Measurements from ENCODE around the gene SSMEM1. TPM values are rescaled to one million over a fixed set of nuclear protein-coding genes. Genes with fewer than 3 reads are reported as not detected.

The SSMEM1 gene
- total and polyA plus RNA-seq, 9 of the 15 experiments (the other 6 are each of a cell fraction or from before 2014, with no cell fraction given) = 0.10 to 0.28 (median 0.18) TPM; not detected in 4

GRCh38 chr7:130201796-130202195 is 5.9 kb upstream of the SSMEM1 start (continued):
- TF ChIP-seq ZBTB11 (CRISPR knock-in tag; IDR thresholded peaks at IDR 0.05) (no peak), ZNF347 (CRISPR knock-in tag; IDR thresholded peaks at IDR 0.05; ENCODE audit: low read depth) (no peak), EZH2 (IDR thresholded peaks at IDR 0.05; ENCODE audit: borderline replicate concordance, low read depth, low read length) (no peak), PURB (CRISPR knock-in tag; IDR thresholded peaks at IDR 0.05; ENCODE audit: low read depth) (no peak), TRIM25 (IDR thresholded peaks at IDR 0.05; ENCODE audit: borderline replicate concordance) (no peak), FOXP4 (CRISPR knock-in tag; IDR thresholded peaks at IDR 0.05; ENCODE audit: borderline replicate concordance) (no peak), ZNF384 (IDR thresholded peaks at IDR 0.05; ENCODE audit: low read depth, low read length) (peak; percentile 79), YY1 (IDR thresholded peaks at IDR 0.05; ENCODE audit: borderline replicate concordance in 1 of 3, control insufficient read depth in 1 of 3, extremely low read depth in 1 of 3, insufficient read depth in 3 of 3, insufficient read length in 1 of 3, insufficient replicate concordance in 2 of 3, low read depth in 1 of 3, low read length in 2 of 3) (no peak), NFIC (IDR thresholded peaks at IDR 0.05) (peak; percentile 97), MTA1 (IDR thresholded peaks at IDR 0.05; ENCODE audit: borderline replicate concordance) (no peak), TEAD1 (CRISPR knock-in tag; IDR thresholded peaks at IDR 0.05) (no peak), HES1 (IDR thresholded peaks at IDR 0.05; ENCODE audit: low read depth) (no peak)
